ENCODE measurements around the gene ISG15.
"Not testable (repeated sequence)": the region's sequence is repeated elsewhere in the genome, so short reads cannot be mapped to it uniquely, and the experiment has no call there.

The ISG15 gene

DNA sequence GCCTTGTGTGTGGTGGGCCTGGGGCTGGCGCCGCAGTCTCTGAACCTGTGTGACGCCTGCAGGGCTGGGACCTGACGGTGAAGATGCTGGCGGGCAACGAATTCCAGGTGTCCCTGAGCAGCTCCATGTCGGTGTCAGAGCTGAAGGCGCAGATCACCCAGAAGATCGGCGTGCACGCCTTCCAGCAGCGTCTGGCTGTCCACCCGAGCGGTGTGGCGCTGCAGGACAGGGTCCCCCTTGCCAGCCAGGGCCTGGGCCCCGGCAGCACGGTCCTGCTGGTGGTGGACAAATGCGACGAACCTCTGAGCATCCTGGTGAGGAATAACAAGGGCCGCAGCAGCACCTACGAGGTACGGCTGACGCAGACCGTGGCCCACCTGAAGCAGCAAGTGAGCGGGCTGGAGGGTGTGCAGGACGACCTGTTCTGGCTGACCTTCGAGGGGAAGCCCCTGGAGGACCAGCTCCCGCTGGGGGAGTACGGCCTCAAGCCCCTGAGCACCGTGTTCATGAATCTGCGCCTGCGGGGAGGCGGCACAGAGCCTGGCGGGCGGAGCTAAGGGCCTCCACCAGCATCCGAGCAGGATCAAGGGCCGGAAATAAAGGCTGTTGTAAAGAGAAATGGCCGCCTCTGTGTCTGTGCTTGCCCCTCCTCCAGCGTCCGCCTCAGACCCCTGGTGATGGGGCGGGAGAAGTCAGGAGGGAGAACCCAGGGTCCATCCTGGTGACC is 788 bp downstream of the ISG15 start:
- peak; percentile 38 for DNase-seq

DNA sequence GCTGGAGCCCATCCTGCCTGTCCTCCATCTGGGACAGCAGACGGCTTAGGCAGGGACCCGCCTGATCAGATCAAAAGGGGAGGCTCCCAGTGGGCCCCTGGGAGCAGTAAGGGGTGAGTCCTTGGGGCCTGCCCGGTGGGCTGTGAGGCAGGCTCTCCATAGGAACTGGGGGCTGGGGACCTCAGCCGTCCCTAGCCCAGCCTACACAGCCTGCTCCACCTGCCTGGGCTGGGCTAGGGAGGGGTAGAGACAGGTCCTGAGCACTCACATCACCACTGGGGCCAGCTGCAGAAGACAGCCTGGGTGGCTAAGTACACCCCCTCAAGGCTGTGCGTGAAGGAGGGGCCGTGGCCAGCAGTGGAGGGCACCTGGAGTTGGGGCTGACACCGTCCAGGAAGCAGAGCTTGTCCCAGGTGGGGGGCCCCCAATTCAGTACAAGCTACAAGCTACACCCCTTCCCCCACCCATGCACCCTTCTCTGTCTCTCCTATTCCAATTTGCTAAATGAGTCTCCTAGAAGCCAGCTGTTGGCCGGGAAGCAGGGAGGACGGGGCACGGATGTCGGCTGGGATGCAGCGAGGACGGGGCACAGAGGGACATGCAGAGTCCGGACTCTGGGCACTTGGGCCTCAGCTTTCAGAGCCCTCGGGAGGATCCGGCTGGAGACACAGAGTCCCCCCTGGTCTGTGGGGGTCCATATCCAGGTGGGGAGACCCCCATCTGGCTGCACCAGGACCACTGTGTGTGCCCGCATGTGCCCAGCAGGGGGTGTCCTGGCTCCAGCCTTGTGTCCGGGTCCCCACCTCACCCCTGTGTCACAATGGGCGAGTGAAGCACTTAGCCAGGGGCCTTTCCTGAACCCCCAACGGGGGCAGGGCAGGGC is 1.7 kb downstream of the ISG15 start:
- DNase-seq, result no peak

DNA sequence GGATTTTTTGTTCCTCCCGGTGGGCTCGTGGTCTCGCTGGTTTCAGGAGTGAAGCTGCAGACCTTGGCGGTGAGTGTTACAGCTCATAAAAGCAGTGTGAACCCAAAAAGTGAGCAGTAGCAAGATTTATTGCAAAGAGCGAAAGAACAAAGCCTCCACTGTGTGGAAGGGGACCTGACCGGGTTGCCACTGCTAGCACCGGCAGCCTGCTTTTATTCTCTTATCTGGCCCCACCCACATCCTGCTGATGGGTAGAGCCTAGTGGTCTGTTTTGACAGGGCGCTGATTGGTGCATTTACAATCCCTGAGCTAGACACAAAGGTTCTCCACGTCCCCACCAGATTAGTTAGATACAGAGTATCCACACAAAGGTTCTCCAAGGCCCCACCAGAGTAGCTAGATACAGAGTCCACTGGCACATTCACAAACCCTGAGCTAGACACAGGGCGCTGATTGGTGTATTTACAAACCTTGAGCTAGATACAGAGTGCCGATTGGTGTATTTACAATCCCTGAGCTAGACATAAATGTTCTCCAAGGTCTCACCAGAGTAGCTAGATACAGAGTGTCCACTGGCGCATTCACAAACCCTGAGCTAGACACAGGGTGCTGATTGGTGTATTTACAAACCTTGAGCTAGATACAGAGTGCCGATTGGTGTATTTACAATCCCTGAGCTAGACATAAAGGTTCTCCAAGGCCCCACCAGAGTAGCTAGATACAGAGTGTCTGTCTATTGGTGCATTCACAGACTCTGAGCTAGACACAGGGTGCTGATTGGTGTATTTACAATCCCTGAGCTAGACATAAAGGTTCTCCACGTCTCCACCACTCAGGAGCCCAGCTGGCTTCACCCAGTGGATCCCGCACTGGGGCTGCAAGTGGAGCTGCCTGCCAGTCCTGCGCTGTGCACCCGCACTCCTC is 4.4 kb downstream of the ISG15 start:
- DNase-seq, result not testable (repeated sequence)

DNA sequence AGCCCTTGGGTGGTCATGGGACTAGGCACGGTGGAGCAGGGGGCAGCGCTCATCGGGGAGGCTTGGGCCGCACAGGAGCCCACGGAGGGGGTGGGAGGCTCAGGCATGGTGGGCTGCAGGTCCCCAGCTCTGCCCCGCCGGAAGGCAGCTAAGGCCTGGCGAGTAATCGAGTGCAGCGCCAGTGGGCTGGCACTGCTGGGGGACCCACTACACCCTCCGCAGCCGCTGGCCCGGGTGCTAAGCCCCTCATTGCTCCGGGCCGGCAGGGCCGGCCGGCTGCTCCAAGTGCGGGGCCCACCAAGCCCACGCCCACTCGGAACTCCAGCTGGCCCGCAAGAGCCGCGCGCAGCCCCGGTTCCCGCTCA is 5.0 kb downstream of the ISG15 start:
- DNase-seq, result not testable (repeated sequence)

DNA sequence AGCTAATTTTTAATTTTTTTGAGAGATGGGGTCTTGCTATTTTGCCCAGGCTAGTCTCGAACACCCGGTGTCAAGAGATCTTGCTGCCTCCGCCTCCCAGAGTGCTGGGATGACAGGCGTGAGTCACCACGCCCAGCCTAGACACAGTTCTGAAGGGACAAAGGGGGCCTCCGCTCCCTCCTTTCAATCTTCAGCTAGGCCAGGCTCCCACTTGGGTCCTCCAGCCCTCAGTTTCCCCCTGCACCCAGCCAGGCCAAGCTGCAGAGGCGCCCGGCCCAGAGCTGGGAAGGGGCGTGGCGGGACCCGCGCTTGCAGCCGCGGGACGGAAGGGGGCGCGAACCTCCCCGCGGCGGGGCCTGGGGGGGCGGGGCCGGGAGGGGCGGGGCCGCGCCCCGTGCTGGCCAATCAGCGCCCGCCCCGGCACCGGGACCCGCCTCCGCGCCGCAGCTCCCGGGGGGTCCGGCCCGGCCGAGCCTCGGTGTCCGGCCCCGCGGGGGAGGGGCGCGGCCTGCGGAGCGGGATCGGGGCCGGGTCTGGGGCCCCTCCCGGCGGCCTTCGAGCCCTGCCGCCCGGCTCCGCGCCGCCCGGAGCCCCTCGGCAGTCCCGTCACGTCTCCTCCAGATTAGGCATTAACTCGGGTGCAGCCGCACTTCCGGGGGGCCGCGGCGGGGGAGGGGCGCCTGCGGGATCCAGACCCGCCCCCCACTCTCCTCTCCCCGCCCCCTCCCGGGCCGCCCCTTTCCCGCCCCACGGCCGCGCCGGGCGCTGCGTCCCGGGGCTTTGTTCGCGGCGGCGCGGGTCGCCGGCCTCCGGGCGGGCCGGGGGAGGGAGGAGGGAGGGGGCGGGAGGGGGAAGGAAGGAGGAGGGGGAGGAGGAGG is 6.1 kb downstream of the ISG15 start:
- DNase-seq, result peak; percentile 63

DNA sequence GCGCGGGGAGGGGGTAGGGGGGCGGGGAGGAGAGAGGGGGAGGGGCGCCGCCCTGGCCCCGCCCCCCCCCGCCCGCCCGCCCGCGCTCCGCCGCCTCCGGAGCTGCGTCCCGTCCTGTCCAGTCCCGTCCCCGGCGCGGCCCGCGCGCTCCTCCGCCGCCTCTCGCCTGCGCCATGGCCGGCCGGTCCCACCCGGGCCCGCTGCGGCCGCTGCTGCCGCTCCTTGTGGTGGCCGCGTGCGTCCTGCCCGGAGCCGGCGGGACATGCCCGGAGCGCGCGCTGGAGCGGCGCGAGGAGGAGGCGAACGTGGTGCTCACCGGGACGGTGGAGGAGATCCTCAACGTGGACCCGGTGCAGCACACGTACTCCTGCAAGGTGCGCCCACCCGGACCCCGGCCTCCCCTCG is 6.7 kb downstream of the ISG15 start, which contains the start of gene AGRN:
AGRN (plus strand) TSS at position 121 of the 405 bp plus-strand sequence; CDS start at position 174, 53 bp downstream.
- peak; percentile 22 for DNase-seq

DNA sequence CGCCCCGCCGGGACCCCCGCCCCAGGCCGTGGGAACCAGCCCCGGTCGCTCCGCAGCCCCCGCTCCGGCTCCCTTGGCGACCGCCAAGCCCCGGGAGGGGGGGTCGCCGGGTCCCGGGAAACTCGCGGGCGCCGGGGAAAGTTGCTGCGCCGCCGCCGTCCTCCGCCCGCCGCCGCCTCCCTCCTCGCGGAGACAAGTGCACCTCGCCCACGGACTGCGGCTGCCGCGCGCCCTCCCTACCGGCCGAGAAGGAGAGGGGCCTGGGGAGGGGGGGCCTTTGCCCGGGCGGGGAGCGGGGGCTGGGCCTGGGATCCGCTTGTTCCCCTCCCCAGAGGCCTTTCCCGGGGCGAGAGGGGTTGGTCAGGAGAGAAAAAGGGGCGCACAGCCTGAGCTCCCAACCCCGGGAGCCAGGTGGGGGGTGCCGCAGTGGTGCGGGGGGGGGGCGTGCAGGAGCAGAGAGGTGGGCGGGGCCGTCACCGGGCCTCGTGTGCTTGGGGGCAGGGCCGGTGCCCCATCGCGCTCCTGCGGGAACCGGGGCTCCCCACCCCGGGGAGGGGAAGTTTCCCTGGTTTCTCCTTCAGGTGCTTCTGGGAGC is 7.2 kb downstream of the ISG15 start:
- DNase-seq, result no peak

DNA sequence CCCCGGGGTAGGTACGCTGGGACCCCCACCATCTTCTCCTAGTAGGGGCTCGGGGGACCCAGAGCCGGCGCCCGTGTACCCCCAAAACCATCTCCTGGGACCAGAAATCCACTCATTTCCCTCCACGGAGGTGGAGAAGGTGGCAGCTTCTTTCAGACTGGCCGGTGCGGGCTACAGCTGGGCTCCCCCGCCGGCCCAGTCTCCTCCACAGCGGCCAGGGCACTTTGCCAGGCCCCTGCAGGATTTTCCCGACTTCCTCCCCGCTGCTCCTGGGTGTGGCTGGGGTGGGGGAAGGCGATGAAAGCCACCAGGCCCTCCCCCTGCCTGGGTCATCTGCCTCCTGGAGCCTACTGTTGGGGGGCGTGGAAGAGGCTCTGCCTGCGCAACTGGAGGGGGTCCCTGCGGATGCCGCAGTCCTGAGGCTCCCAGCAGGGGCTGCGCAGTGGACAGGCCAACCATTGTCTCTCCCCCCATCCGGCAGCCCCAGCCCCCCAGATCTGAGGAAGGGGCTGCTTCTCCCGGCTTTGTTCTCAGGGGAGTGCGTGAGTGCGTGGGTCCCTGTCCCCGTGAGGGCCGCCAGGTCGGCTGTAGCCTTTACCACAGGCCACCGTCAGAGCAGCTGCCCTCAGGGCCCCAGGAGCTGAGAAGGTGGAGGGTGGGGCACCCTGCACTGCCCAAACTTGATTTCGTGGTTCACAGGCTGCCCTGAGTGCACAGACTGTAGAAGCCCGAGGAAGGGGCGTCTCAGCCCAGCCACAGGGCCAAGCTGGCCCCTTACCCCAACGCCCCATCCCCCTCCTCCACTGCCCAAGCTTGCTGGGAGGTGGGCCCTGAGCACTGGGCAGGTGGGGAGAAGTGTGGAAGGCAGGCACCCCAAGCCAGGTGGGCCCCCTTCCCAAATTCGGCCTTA is 8.0 kb downstream of the ISG15 start:
- peak; percentile 32 for DNase-seq

DNA sequence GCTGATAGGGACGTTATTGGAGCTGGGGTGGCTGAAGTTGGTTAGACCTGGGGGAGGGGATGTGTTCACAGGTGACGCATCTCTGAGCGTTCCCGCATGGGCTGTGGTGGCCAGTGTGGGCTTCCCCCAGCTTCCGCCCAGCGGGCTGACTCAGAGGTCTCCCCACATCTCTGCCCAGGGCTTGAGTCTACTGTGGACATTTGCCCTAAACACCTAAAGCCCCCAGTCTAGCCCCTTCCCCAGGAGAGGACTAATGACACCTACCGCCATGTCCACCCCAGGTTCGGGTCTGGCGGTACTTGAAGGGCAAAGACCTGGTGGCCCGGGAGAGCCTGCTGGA is 8.6 kb downstream of the ISG15 start:
- no peak for DNase-seq

DNA sequence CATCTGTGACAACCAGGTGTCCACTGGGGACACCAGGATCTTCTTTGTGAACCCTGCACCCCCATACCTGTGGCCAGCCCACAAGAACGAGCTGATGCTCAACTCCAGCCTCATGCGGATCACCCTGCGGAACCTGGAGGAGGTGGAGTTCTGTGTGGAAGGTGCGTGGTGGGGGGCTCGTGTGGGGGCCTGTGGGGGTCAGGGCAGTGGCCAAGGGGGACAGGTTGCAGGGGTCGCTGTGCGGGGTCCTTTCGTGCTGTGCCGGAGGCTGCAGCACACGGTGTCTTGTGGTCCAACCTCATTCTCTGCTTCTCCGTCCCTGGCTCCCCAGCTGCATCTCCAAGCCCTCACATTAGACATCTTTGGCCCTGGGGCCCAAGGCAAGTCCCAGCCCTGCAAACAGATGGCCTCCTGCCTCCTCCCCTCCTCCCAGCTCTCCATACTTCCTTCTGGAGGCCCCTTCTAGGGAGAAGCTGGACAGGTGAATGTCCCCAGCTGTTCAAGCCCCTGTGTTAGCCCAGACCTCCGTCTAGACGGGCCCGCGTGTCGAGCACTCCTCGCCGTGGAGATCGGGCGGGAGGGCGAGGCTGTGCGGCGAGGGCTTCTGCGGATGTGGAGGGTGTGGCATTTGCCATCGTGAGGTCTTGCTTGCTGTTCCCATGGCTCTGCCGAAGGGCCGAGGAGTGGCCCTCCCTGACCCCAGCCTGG is 9.2 kb downstream of the ISG15 start:
- no peak for DNase-seq

DNA sequence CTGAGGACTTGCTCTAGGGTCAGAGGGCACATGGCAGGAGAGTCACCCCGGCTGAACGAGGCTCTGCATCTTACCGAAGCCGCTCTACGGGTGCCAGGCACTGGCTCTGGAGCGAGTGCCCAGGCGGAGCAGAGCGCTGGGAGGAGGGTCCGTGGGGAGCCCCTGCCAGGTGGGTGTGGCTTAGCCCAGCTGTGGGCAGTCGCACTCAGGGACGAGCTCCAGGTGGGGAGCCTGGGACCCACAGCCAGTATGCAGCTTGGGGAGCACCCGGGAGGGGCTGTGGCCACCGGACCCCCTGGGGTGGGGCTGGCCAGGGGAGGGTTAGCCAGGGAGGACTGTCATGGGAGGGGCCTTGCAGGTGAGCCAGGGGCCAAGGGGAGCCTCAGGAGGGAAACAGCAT is 10.4 kb downstream of the ISG15 start:
- no peak for DNase-seq

DNA sequence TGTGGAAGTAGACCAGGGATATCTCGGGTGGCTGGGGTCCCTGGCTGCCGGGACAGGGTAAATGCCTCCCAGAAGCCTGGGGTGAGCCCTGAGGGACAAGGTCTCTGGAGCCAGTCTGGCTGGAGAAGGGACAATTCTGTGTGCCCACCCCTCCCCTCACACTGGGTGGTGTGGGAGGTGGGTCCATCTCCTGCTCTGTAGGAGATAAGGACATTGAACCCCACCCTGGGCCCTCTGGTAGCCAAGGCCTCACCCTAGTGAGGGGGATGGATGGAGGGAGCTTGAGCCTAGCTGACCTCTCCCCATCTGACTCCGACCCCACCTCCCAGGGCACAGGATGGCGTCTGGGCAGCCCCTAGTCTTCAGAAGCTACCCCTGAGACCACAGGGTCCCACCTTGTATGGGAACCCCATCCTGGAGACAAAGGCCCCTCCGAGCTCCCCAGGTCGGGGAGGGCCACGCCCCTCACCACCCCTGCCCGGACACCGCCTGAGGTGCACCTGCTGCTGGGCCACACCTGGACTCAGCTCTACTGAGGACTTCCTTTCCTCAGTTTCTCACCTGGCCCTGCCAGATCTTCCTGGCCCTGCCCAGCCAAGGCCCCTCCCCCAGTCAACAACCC is 11.0 kb downstream of the ISG15 start:
- DNase-seq, result no peak

DNA sequence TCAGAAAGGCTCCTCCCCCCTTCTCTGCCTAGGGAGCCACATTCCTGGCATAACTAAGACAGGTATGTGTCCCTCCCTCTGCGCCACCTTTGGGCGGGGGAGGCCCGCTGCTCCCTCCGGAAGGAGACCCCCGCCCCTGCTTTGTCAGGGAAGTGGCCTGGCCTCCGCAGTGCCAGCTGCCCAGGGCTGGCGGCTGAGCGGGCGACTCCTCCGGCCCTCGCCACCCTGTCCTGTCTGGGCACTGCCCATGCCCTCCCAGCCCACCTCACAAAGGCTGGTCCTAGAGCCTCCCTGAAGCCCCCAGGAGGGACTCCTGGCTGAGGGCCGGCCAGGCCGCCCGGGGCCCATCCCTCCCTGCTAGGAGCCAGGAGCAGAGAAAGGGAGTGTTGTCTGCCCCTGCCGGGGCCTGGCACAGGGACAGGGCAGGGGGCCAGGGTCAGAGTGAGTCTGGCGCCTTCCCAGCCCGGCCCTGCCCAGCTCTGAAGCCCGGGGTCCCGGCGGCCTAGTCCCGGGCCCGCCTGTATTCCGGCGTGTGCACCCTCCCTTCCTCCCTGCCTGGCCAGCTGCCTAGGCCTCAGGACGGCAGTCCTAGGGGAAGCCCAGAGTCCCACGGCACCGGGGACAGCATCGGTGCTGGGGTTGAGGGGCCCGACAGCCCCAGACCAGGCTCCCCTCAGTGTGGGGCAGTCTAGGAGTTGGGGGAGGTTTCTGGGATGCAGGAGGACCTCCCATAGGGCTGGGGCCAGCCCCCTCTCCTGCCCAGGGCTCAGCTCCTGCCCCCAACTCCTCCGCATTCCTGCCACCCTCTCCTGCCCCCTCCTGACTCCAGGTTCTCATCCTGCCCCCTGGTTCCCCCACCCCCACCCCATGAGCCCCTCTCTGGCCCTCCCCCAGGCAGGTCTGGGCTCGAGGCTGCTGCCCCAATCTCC is 11.7 kb downstream of the ISG15 start:
- DNase-seq, result no peak

DNA sequence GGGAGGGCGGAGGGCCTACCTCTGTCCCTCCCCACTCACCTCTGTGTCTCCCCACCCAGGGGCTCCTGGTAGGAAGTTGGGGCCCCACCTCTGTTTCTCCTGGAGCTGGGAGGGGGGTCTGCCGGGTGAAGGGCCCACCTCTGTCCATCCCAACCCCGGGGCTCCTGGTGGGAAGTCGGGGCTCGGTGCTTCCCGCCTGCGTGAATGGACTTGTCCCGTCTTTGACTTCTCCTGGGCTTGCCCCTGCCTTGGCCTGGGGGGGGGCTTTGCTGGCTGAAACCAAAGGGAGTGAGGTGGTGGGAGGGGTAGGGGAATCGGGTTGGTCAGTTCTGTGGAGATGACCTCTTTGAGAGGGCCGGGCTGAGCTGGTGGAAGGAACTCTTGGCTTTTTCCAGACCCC is 12.4 kb downstream of the ISG15 start:
- no peak for DNase-seq

DNA sequence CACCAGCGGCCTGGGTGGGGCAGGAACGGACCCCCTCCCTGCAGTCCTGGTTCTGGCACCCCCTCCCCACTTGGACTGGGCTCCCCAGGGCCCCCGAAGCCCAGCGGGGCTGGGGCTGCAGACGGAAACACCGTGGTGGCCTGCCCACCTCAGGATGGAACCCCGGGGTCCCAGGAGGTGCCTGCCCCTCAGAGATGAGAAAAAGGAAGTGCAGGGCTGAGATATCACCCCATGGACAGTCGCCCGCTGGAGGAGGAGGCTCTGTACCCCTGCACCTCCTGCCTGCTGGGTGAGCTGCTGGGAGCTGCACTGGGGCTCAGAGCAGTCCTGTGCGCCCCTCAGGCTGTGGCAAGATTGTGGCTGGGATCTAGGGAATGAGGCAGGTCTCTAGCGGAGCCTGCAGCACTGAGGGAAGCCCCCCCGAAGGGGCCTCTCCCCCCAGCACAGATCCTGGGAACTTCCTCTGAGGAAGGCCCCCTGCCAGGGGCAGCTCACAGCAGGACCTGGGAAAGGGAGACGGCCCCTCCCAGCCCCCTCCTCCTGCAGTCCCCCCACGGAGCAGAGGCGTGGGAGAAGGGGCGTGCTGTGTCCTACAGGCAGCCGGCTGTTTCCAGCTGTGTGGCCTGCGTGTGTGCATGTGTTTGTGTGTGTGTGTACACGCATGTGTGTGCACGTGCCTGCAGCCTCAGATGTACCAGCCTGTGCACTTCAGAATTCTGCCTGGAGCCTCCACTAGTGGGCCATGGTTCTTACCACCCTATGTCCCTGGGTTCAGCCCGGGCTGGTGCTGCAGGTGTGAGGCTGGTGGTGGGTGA is 13.5 kb downstream of the ISG15 start:
- no peak for DNase-seq

DNA sequence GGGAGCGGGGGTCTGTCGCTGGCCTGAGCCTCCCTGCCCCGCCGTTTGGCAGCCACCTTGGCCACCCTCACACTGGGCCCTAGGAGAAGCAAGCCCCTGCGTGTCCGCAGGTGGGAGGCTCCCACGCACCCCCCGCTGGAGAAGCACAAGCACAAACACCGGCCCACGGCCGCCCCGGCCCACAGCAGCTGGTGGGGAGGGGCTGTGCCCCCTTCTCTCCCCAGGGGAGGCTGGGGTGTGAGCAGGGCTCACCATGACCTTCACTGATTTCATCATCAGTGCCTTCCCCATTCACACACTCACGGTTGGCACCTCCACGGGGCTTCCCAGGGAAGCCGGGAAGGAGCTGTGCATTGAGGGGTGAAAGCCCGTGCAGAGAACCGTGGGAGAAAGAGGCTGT is 14.5 kb downstream of the ISG15 start:
- no peak for DNase-seq

Data from NCI-H2227 treated with DMSO at 0.1 percent for 48 hours (cell line).